NCI-H187 treated with DMSO at 0.1 percent for 48 hours (cell line): ENCODE measurements around the gene TARS3.

Experiments used
- DNase-seq: peaks from one replicate; lab custom pipeline; 2025; lab: John Stamatoyannopoulos, UW

Gene TARS3

GRCh38 chr15:101623367-101624304 lies 100.6 kb downstream of the TARS3 start:
- no peak for DNase-seq

GRCh38 chr15:101621961-101622360 lies 102.3 kb downstream of the TARS3 start:
- no peak for DNase-seq

GRCh38 chr15:101620671-101621070 lies 103.6 kb downstream of the TARS3 start:
- DNase-seq = no peak

GRCh38 chr15:101619615-101619865 lies 104.7 kb downstream of the TARS3 start:
- DNase-seq = no peak

GRCh38 chr15:101618851-101619614 lies 105.2 kb downstream of the TARS3 start:
- DNase-seq = no peak

GRCh38 chr15:101618076-101618475 lies 106.2 kb downstream of the TARS3 start:
- DNase-seq = no peak

GRCh38 chr15:101617390-101617965 lies 106.8 kb downstream of the TARS3 start:
- no peak for DNase-seq

GRCh38 chr15:101615986-101616848 lies 108.1 kb downstream of the TARS3 start:
- peak; percentile 16 for DNase-seq

GRCh38 chr15:101615414-101615985 lies 108.8 kb downstream of the TARS3 start:
- DNase-seq = no peak

- no peak for DNase-seq
Measured at GRCh38 chr15:101614761-101615160, 109.5 kb downstream of the TARS3 start.

- DNase-seq = no peak
Measured at GRCh38 chr15:101614001-101614585, 110.2 kb downstream of the TARS3 start.

- DNase-seq = peak; percentile 61
Measured at GRCh38 chr15:101613130-101614000, 110.9 kb downstream of the TARS3 start.

- DNase-seq = no peak
Measured at GRCh38 chr15:101612676-101613075, 111.6 kb downstream of the TARS3 start.

- DNase-seq = no peak
Measured at GRCh38 chr15:101611580-101612299, 112.5 kb downstream of the TARS3 start.

- DNase-seq = no peak
Measured at GRCh38 chr15:101611007-101611406, 113.3 kb downstream of the TARS3 start.

- no peak for DNase-seq
Measured at GRCh38 chr15:101610611-101611000, 113.7 kb downstream of the TARS3 start.

GRCh38 chr15:101609742-101610610 lies 114.3 kb downstream of the TARS3 start:
- no peak for DNase-seq

- DNase-seq = no peak
Measured at GRCh38 chr15:101608201-101608600, 116.1 kb downstream of the TARS3 start.

- no peak for DNase-seq
Measured at GRCh38 chr15:101607108-101607507, 117.2 kb downstream of the TARS3 start.
